A549 (cell line): ENCODE data around the gene NDUFS8. TPM values are rescaled to one million over a fixed set of nuclear protein-coding genes. Genes with fewer than 3 reads are reported as not detected.

Source experiments
- ATAC-seq, 2 experiments: fragments of 200-7000 bp in 1 of 2; fragments of >200 bp in 1 of 2; cut with Nextera tagmentation in 1 of 2; cut with Tn5 transposase in 1 of 2; 3 replicates each; pipeline versions ENCODE4 v1.8.0 to v1.9.1; 2018 to 2020; ENCODE audit warnings: mild to moderate bottlenecking in 1 of 2, moderate library complexity in 1 of 2
- CTCF ChIA-PET: fragments of 300-600 bp; sonication (Branson Sonifier 250); formaldehyde crosslinking; extraction: SDS; loops from one replicate; lab custom pipeline; 2021; ENCODE audit warnings: antibody characterized with exemption, inconsistent platforms; lab: Yijun Ruan, JAX
- POLR2A ChIA-PET: fragments of 350-600 bp; formaldehyde crosslinking; extraction: SDS; loops from one replicate; lab custom pipeline; 2021; ENCODE audit warnings: antibody characterized with exemption, inconsistent platforms; lab: Yijun Ruan, JAX
- DNase-seq, 2 experiments: peaks; one replicate each; pipeline versions ENCODE4 v3.0.0 to v3.0.0-alpha.2; 2011 to 2016; ENCODE audit warnings: low read depth in 1 of 2, low spot score in 1 of 2
- FAIRE-seq: peaks from 2 replicates; lab custom pipeline; 2011; peaks lifted over from hg19 to GRCh38; lab: Jason Lieb, UNC
- H3K27ac ChIP-seq, 2 experiments: fragments of >200 bp; sonication (Bioruptor Twin); formaldehyde crosslinking; 3 replicates each; pipeline ENCODE4 v1.5.1; 2016 to 2017
- H3K4me1 ChIP-seq: fragments of >200 bp; sonication (Bioruptor Twin); formaldehyde crosslinking; 3 replicates; pipeline ENCODE4 v1.6.1; 2016
- H3K4me2 ChIP-seq: fragments of >200 bp; sonication (Bioruptor Twin); formaldehyde crosslinking; 3 replicates; pipeline ENCODE4 v1.6.1; 2016
- H3K4me3 ChIP-seq: fragments of >200 bp; sonication (Bioruptor Twin); formaldehyde crosslinking; 3 replicates; pipeline ENCODE4 v1.5.1; 2016
- H3K9me3 ChIP-seq: fragments of >200 bp; sonication (Bioruptor Twin); formaldehyde crosslinking; 3 replicates; pipeline ENCODE4 v1.6.1; 2016
- BHLHE40 ChIP-seq: IDR thresholded peaks from 2 replicates; pipeline ENCODE4 v1.6.1; 2012; ENCODE audit warnings: low read depth, low read length, inconsistent platforms
- CBX8 ChIP-seq: fragments of 200-600 bp; sonication (generic); IDR thresholded peaks from 2 replicates; pipeline ENCODE4 v1.6.1; 2016
- CEBPB ChIP-seq, 2 experiments: fragments of >200 bp in 1 of 2; sonication (Bioruptor Twin) in 1 of 2; formaldehyde crosslinking in 1 of 2; IDR thresholded peaks; 2 replicates each; pipeline ENCODE4 v1.6.1; 2012 to 2016
- EHMT2 ChIP-seq: fragments of 200-600 bp; sonication (generic); IDR thresholded peaks from 2 replicates; pipeline ENCODE4 v1.6.1; 2016; ENCODE audit warnings: antibody characterized with exemption, low read depth, mild to moderate bottlenecking, moderate library complexity
- ELK1 ChIP-seq: fragments of 150-350 bp; IDR thresholded peaks from 2 replicates; pipeline ENCODE4 v1.6.1; 2014; ENCODE audit warnings: low read depth, mild to moderate bottlenecking, low read length
- EP300 ChIP-seq, 2 experiments: fragments of >200 bp; sonication (Bioruptor Twin); formaldehyde crosslinking; IDR thresholded peaks; 2 replicates in 1 of 2; 3 replicates in 1 of 2; pipeline ENCODE4 v1.6.1; 2016 to 2017
- GATA3 ChIP-seq: IDR thresholded peaks from 2 replicates; pipeline ENCODE4 v1.6.1; 2012; ENCODE audit warnings: borderline replicate concordance
- HMGXB4 ChIP-seq: fragments of 250-450 bp; sonication (Bioruptor Pico); IDR thresholded peaks from 2 replicates; pipeline ENCODE4 v1.5.0; 2021; ENCODE audit warnings: mild to moderate bottlenecking, moderate library complexity, borderline replicate concordance
- KDM1A ChIP-seq: fragments of 200-600 bp; sonication (generic); IDR thresholded peaks from 2 replicates; pipeline ENCODE4 v1.6.1; 2016; ENCODE audit warnings: low read depth, mild to moderate bottlenecking
- MAX ChIP-seq: IDR thresholded peaks from 2 replicates; pipeline ENCODE4 v1.6.1; 2012
- MAZ ChIP-seq: fragments of 150-350 bp; IDR thresholded peaks from 2 replicates; pipeline ENCODE4 v1.6.1; 2014; ENCODE audit warnings: antibody characterized with exemption, low read depth, low read length, borderline replicate concordance
- NPAS2 ChIP-seq: fragments of 250-450 bp; sonication (Bioruptor Pico); IDR thresholded peaks from 2 replicates; pipeline ENCODE4 v1.8.0; 2022; ENCODE audit warnings: mild to moderate bottlenecking, moderate library complexity, borderline replicate concordance
- RARB ChIP-seq: fragments of 250-450 bp; sonication (Bioruptor Pico); IDR thresholded peaks from 2 replicates; pipeline ENCODE4 v1.8.0; 2021; ENCODE audit warnings: mild to moderate bottlenecking, moderate library complexity
- RCOR1 ChIP-seq: fragments of 150-350 bp; IDR thresholded peaks from 2 replicates; pipeline ENCODE4 v1.6.1; 2014; ENCODE audit warnings: antibody characterized with exemption, low read length, low read depth
- REST ChIP-seq: fragments of 200-600 bp; sonication (generic); IDR thresholded peaks from 2 replicates; pipeline ENCODE4 v1.6.1; 2016; ENCODE audit warnings: antibody characterized with exemption, mild to moderate bottlenecking, moderate library complexity
- RFX5 ChIP-seq: fragments of 450-650 bp; IDR thresholded peaks from 2 replicates; pipeline ENCODE4 v1.7.1; 2014; ENCODE audit warnings: antibody characterized with exemption, mild to moderate bottlenecking, moderate library complexity
- TP53 ChIP-seq: fragments of 250-450 bp; sonication (Bioruptor Pico); IDR thresholded peaks from 2 replicates; pipeline ENCODE4 v1.5.0; 2021; ENCODE audit warnings: mild to moderate bottlenecking, moderate library complexity
- ZC3H11A ChIP-seq: fragments of 450-650 bp; IDR thresholded peaks from 2 replicates; pipeline ENCODE4 v1.6.1; 2014; ENCODE audit warnings: antibody characterized with exemption, mild to moderate bottlenecking
- ZNF302 ChIP-seq: fragments of 250-450 bp; sonication (Bioruptor Pico); IDR thresholded peaks from 2 replicates; pipeline ENCODE4 v1.9.0; 2021; ENCODE audit warnings: inconsistent platforms, mild to moderate bottlenecking, moderate library complexity
- ZSCAN20 ChIP-seq: fragments of 250-450 bp; sonication (Bioruptor Pico); IDR thresholded peaks from 2 replicates; pipeline ENCODE4 v1.8.0; 2022; ENCODE audit warnings: mild to moderate bottlenecking, moderate library complexity
- WGBS: methylation state at CpG from one replicate; pipeline ENCODE4 v1.1.6; 2017; ENCODE audit errors: missing lambda C conversion rate; 5-methylcytosine and 5-hydroxymethylcytosine counted together
- polyA plus RNA-seq, 4 experiments: library from polyadenylated mRNA; depleted of rRNA in 3 of 4; stranded (reverse); fragments of >200 nt; fragmentation: RNase III in 1 of 4; extraction: RNeasy Plus Mini Kit Qiagen cat#74134 plus additional on column Dnase treatment in 1 of 4; gene quantifications; 2 replicates in 3 of 4; 3 replicates in 1 of 4; pipeline ENCODE4 v1.2.3, GENCODE V29; 2011 to 2017
- TF ChIP-seq, protein P1 (sequence below): IDR thresholded peaks from 2 replicates; pipeline ENCODE4 v1.6.1; 2012
- TF ChIP-seq, protein P2 (sequence below): fragments of >200 bp; sonication (Bioruptor Twin); formaldehyde crosslinking; IDR thresholded peaks from 2 replicates; pipeline ENCODE4 v1.6.1; 2016
- TF ChIP-seq, protein P3 (sequence below): fragments of 450-650 bp; IDR thresholded peaks from 2 replicates; pipeline ENCODE4 v1.6.1; 2014; ENCODE audit warnings: antibody characterized with exemption

NDUFS8 gene
- polyA plus RNA-seq, 2 of the 4 experiments (the other 2 are of a cell fraction) = 71.0 to 298 TPM

GRCh38 chr11:68057807-68058206, 27.3 kb downstream of the NDUFS8 start (continued):
- TF ChIP-seq REST (no peak), EHMT2 (no peak), RCOR1 (no peak)
- TF ChIP-seq, protein P1, sequence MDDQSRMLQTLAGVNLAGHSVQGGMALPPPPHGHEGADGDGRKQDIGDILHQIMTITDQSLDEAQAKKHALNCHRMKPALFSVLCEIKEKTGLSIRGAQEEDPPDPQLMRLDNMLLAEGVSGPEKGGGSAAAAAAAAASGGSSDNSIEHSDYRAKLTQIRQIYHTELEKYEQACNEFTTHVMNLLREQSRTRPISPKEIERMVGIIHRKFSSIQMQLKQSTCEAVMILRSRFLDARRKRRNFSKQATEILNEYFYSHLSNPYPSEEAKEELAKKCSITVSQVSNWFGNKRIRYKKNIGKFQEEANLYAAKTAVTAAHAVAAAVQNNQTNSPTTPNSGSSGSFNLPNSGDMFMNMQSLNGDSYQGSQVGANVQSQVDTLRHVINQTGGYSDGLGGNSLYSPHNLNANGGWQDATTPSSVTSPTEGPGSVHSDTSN = no peak

DNA sequence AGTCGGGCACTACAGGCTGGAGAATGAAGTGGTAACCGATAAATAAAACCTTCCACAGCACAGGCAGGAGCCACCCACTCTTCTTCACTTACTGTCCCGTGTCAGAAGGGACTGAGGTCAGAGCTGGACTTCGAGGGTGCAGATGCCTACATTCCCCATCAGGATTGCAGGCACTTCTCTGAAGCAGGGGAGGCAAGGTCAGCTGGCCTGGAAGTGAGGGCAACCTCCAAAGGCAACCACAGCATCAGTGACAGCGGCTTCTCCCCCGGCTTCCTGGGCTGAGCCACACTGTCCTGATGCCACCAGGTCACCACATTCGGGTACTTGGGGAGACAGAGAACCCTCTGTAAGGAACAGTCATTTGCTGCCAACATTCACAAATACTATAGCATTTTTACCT, 31.0 kb downstream of the NDUFS8 start:
- no peak overlapping the region for H3K4me3 ChIP-seq
- no peak overlapping the region for H3K27ac ChIP-seq
- DNase-seq (no peak), ATAC-seq (no peak), FAIRE-seq (no peak)
- H3K4me1 ChIP-seq = no peaks in the 10 kb centered on the region
- CTCF ChIA-PET = interaction anchor here (1.0 kb wide), 1 partner anchor 15 kb away, joined by 4 read pairs; no protein-coding TSS in a partner anchor
- WGBS = 89% methylated on average over 5 of the region's 7 CpGs
- no peaks in the 10 kb centered on the region for H3K9me3 ChIP-seq
- H3K4me2 ChIP-seq = no peak overlapping the region
- POLR2A ChIA-PET = no interaction called here
- no peak for TF ChIP-seq ELK1
- no peak for TF ChIP-seq ZNF302 (CRISPR knock-in tag)
- TF ChIP-seq CBX8 = no peak
- no peak for TF ChIP-seq MAZ
- TF ChIP-seq MAX = no peak
- no peak for TF ChIP-seq EP300 (IDR thresholded peaks at IDR 0.05)
- no peak for TF ChIP-seq RARB (CRISPR knock-in tag)
- TF ChIP-seq NPAS2 (CRISPR knock-in tag) = no peak
- TF ChIP-seq GATA3 = no peak
- TF ChIP-seq, protein P2, sequence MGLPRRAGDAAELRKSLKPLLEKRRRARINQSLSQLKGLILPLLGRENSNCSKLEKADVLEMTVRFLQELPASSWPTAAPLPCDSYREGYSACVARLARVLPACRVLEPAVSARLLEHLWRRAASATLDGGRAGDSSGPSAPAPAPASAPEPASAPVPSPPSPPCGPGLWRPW = no peak
- TF ChIP-seq, protein P3, sequence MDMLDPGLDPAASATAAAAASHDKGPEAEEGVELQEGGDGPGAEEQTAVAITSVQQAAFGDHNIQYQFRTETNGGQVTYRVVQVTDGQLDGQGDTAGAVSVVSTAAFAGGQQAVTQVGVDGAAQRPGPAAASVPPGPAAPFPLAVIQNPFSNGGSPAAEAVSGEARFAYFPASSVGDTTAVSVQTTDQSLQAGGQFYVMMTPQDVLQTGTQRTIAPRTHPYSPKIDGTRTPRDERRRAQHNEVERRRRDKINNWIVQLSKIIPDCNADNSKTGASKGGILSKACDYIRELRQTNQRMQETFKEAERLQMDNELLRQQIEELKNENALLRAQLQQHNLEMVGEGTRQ = no peak
- no peak for TF ChIP-seq ZSCAN20
- no peak for TF ChIP-seq HMGXB4 (CRISPR knock-in tag)
- no peak for TF ChIP-seq TP53 (CRISPR knock-in tag)
- no peak for TF ChIP-seq BHLHE40
- no peak for TF ChIP-seq CEBPB (IDR thresholded peaks at IDR 0.05)
- TF ChIP-seq ZC3H11A = no peak
- TF ChIP-seq RFX5 = no peak
- no peak for TF ChIP-seq KDM1A
